HG03342 (cell line): Measurements from ENCODE around the gene EPN2.
"Not testable (repeated sequence)": the region's sequence is repeated elsewhere in the genome, so short reads cannot be mapped to it uniquely, and the experiment has no call there.

ENCODE experiments used
- ATAC-seq: cut with Tn5 transposase; IDR thresholded peaks from one replicate; pipeline ENCODE4 v1.9.1; 2021; ENCODE audit warnings: mild to moderate bottlenecking, moderate library complexity; ENCODE audit not compliant: unreplicated experiment

EPN2 gene

GRCh38 chr17:19264681-19265080, 27.5 kb downstream of the EPN2 start:
- no peak for ATAC-seq

- no peak for ATAC-seq
Observed at GRCh38 chr17:19265755-19266154, 28.6 kb downstream of the EPN2 start.

- ATAC-seq = no peak
Observed at GRCh38 chr17:19268611-19269010, 31.4 kb downstream of the EPN2 start.

GRCh38 chr17:19269106-19269505, 31.9 kb downstream of the EPN2 start:
- ATAC-seq = no peak

- ATAC-seq = no peak
Observed at GRCh38 chr17:19269641-19270040, 32.5 kb downstream of the EPN2 start.

GRCh38 chr17:19270347-19270703, 33.2 kb downstream of the EPN2 start:
- no peak for ATAC-seq

GRCh38 chr17:19270704-19271611, 33.8 kb downstream of the EPN2 start:
- peak; percentile 66 for ATAC-seq

- ATAC-seq = no peak
Observed at GRCh38 chr17:19271780-19272357, 34.7 kb downstream of the EPN2 start.

- no peak for ATAC-seq
Observed at GRCh38 chr17:19273731-19274130, 36.6 kb downstream of the EPN2 start.

GRCh38 chr17:19274893-19275292, 37.7 kb downstream of the EPN2 start:
- ATAC-seq = no peak

GRCh38 chr17:19275457-19276127, 38.4 kb downstream of the EPN2 start:
- no peak for ATAC-seq

GRCh38 chr17:19278284-19278683, 41.1 kb downstream of the EPN2 start:
- not testable (repeated sequence) for ATAC-seq

GRCh38 chr17:19278729-19279128, 41.6 kb downstream of the EPN2 start:
- ATAC-seq = no peak

- no peak for ATAC-seq
Observed at GRCh38 chr17:19281161-19281560, 44.0 kb downstream of the EPN2 start.

- ATAC-seq = no peak
Observed at GRCh38 chr17:19284005-19284959, 47.1 kb downstream of the EPN2 start.

- ATAC-seq = no peak
Observed at GRCh38 chr17:19285213-19285900, 48.2 kb downstream of the EPN2 start.

- ATAC-seq = no peak
Observed at GRCh38 chr17:19286751-19287341, 49.7 kb downstream of the EPN2 start.

GRCh38 chr17:19287651-19288050, 50.5 kb downstream of the EPN2 start:
- no peak for ATAC-seq

- no peak for ATAC-seq
Observed at GRCh38 chr17:19288453-19288852, 51.3 kb downstream of the EPN2 start.
